Measurements from ENCODE around the gene IL1RAPL1.

DNA sequence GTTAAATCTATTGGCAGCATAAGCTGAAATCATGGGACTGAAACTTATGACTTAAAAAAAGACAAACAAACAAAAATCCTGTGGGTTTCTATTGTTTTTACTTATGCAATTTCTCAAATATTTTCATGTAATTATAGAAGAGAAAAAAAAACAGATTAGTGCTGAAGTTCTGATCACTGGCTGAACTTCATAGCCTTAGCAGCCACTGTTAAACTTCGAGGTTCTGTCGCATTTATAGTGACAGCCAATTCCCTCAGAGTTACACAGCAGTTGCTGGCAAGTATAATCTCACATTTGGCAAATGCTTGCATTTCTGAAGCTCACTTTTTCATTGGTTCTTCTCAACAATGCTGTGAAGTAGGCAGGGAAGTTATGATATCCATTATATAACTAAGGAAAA is 879.2 kb downstream of the IL1RAPL1 start:
- TF ChIP-seq, protein P1, sequence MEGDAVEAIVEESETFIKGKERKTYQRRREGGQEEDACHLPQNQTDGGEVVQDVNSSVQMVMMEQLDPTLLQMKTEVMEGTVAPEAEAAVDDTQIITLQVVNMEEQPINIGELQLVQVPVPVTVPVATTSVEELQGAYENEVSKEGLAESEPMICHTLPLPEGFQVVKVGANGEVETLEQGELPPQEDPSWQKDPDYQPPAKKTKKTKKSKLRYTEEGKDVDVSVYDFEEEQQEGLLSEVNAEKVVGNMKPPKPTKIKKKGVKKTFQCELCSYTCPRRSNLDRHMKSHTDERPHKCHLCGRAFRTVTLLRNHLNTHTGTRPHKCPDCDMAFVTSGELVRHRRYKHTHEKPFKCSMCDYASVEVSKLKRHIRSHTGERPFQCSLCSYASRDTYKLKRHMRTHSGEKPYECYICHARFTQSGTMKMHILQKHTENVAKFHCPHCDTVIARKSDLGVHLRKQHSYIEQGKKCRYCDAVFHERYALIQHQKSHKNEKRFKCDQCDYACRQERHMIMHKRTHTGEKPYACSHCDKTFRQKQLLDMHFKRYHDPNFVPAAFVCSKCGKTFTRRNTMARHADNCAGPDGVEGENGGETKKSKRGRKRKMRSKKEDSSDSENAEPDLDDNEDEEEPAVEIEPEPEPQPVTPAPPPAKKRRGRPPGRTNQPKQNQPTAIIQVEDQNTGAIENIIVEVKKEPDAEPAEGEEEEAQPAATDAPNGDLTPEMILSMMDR (IDR thresholded peaks at IDR 0.05) = no peak
- TF ChIP-seq POLR2AphosphoS5 (IDR thresholded peaks at IDR 0.05) (no peak), EP300 (IDR thresholded peaks at IDR 0.05) (no peak), POLR2A (IDR thresholded peaks at IDR 0.05; ENCODE audit: low read depth) (no peak)

Measured in esophagus muscularis mucosa (tissue), 4 donors.